Measurements from ENCODE around the gene CPEB2.

Gene CPEB2

GRCh38 chr4:15024386-15024785 is 22.1 kb downstream of the CPEB2 start:
- no peak for DNase-seq (ENCODE audit: low spot score)
- no peak for TF ChIP-seq CTCF (IDR thresholded peaks at IDR 0.05; ENCODE audit: extremely low read depth, insufficient read depth, missing control alignments)
- in situ Hi-C loops (cut with MboI; ENCODE audit: low pct_unique_long_range_greater_than_20kb, low sequenced_read_pairs, unreplicated experiment) = loop anchor here (25.0 kb wide), 4 partner anchors 638 to 1412 kb away; partner anchors contain the start of gene FBXL5

- TF ChIP-seq CTCF (IDR thresholded peaks at IDR 0.05; ENCODE audit: extremely low read depth, insufficient read depth, missing control alignments) = no peak
- in situ Hi-C loops (cut with MboI; ENCODE audit: low pct_unique_long_range_greater_than_20kb, low sequenced_read_pairs, unreplicated experiment) = no loop called here
- DNase-seq (ENCODE audit: low spot score) = no peak
These were observed 23.4 kb downstream of the CPEB2 start for GRCh38 chr4:15025693-15026092.

GRCh38 chr4:15027921-15028435 is 25.7 kb downstream of the CPEB2 start:
- TF ChIP-seq CTCF (IDR thresholded peaks at IDR 0.05; ENCODE audit: extremely low read depth, insufficient read depth, missing control alignments) = no peak
- in situ Hi-C loops (cut with MboI; ENCODE audit: low pct_unique_long_range_greater_than_20kb, low sequenced_read_pairs, unreplicated experiment) = no loop called here
- no peak for DNase-seq (ENCODE audit: low spot score)

GRCh38 chr4:15031197-15031596 is 28.9 kb downstream of the CPEB2 start:
- in situ Hi-C loops (cut with MboI; ENCODE audit: low pct_unique_long_range_greater_than_20kb, low sequenced_read_pairs, unreplicated experiment) = no loop called here
- TF ChIP-seq CTCF (IDR thresholded peaks at IDR 0.05; ENCODE audit: extremely low read depth, insufficient read depth, missing control alignments) = no peak
- DNase-seq (ENCODE audit: low spot score) = no peak

GRCh38 chr4:15031993-15032675 is 29.9 kb downstream of the CPEB2 start:
- in situ Hi-C loops (cut with MboI; ENCODE audit: low pct_unique_long_range_greater_than_20kb, low sequenced_read_pairs, unreplicated experiment) = no loop called here
- DNase-seq (ENCODE audit: low spot score) = no peak

GRCh38 chr4:15034071-15034764 is 31.9 kb downstream of the CPEB2 start:
- no peak for DNase-seq (ENCODE audit: low spot score)
- in situ Hi-C loops (cut with MboI; ENCODE audit: low pct_unique_long_range_greater_than_20kb, low sequenced_read_pairs, unreplicated experiment) = no loop called here
- TF ChIP-seq CTCF (IDR thresholded peaks at IDR 0.05; ENCODE audit: extremely low read depth, insufficient read depth, missing control alignments) = no peak

More at GRCh38 chr4:15031993-15032675, 29.9 kb downstream of the CPEB2 start:
- TF ChIP-seq CTCF (IDR thresholded peaks at IDR 0.05; ENCODE audit: extremely low read depth, insufficient read depth, missing control alignments) = no peak

All from GM13977 (cell line).